ENCODE results near the gene CACFD1.

- TF ChIP-seq REST (IDR thresholded peaks at IDR 0.05; ENCODE audit: insufficient read depth in 1 of 2, low read depth in 2 of 2, low read length in 2 of 2) (no peak), POLR2AphosphoS5 (IDR thresholded peaks at IDR 0.05; ENCODE audit: low read depth, low read length) (no peak), TAF1 (IDR thresholded peaks at IDR 0.05; ENCODE audit: borderline replicate concordance, insufficient read depth, low read length) (no peak), SIN3A (IDR thresholded peaks at IDR 0.05; ENCODE audit: borderline replicate concordance, insufficient read depth, low read length) (no peak), FOXP2 (optimal IDR thresholded peaks at IDR 0.05; ENCODE audit: borderline replicate concordance, extremely low read depth, extremely low read length, insufficient read depth) (no peak)
Observed at GRCh38 chr9:133453651-133454050, 6.1 kb upstream of the CACFD1 start.
